Lower leg skin (tissue), 3 donors: ENCODE results near the gene CHIC2.

Experiments used
- POLR2A ChIP-seq, 2 donors: fragments of 450-650 bp; IDR thresholded peaks; one replicate each; pipeline ENCODE4 v1.6.1; 2016 to 2017; ENCODE audit warnings: antibody characterized with exemption in 2 of 2, mild to moderate bottlenecking in 1 of 2, moderate library complexity in 1 of 2
- TF ChIP-seq, protein P1 (sequence below), 3 donors: fragments of 450-650 bp; IDR thresholded peaks; one replicate each; pipeline ENCODE4 v1.5.1; 2016; ENCODE audit warnings: antibody characterized with exemption in 3 of 3, mild to moderate bottlenecking in 3 of 3, moderate library complexity in 2 of 3

DNA sequence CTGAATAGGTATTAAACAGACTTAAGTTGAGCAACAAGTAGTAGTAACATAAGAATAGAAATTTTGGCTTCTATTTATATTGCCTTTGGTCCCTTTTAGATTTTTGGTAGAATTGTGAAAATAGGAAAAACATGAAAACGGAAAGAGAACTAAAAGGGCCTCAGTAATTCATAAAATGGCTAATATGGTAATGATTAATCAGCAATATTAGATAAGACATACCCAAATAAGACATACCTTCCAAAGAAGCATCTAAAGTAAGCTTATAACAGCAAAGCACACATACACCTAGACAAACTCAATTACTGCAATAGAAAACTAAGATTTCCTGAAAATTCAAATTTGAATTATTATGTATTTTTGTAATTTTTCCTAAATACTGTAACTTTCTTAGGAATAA, 46.4 kb downstream of the CHIC2 start:
- TF ChIP-seq POLR2A (IDR thresholded peaks at IDR 0.05), result no peak
- TF ChIP-seq, protein P1, sequence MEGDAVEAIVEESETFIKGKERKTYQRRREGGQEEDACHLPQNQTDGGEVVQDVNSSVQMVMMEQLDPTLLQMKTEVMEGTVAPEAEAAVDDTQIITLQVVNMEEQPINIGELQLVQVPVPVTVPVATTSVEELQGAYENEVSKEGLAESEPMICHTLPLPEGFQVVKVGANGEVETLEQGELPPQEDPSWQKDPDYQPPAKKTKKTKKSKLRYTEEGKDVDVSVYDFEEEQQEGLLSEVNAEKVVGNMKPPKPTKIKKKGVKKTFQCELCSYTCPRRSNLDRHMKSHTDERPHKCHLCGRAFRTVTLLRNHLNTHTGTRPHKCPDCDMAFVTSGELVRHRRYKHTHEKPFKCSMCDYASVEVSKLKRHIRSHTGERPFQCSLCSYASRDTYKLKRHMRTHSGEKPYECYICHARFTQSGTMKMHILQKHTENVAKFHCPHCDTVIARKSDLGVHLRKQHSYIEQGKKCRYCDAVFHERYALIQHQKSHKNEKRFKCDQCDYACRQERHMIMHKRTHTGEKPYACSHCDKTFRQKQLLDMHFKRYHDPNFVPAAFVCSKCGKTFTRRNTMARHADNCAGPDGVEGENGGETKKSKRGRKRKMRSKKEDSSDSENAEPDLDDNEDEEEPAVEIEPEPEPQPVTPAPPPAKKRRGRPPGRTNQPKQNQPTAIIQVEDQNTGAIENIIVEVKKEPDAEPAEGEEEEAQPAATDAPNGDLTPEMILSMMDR (IDR thresholded peaks at IDR 0.05), result no peak
